Mesenchymal stem cell (in vitro differentiated cells and primary cell): ENCODE data around the gene RFTN1.

ENCODE experiments used
- DNase-seq: peaks from one replicate; pipeline ENCODE4 v3.0.0-alpha.2; 2013
- H2AFZ ChIP-seq: one replicate; pipeline ENCODE4 v1.6.1; 2013; ENCODE audit warnings: low read depth, mild to moderate bottlenecking, control low read depth, inconsistent platforms, low read length, moderate library complexity
- H2AK5ac ChIP-seq: 2 replicates; pipeline ENCODE4 v1.6.1; 2013; ENCODE audit warnings: low read length, moderate library complexity, mild to moderate bottlenecking, inconsistent platforms; ENCODE audit not compliant: severe bottlenecking
- H2BK120ac ChIP-seq: one replicate; pipeline ENCODE4 v1.6.1; 2013; ENCODE audit warnings: low read depth, mild to moderate bottlenecking, inconsistent platforms, low read length, moderate library complexity
- H2BK12ac ChIP-seq, 2 experiments: one replicate each; pipeline ENCODE4 v1.6.1; 2013; ENCODE audit warnings: inconsistent platforms in 2 of 2, low read length in 2 of 2, mild to moderate bottlenecking in 2 of 2, moderate library complexity in 2 of 2, control low read depth in 1 of 2
- H2BK15ac ChIP-seq: one replicate; pipeline ENCODE4 v1.6.1; 2013; ENCODE audit warnings: mild to moderate bottlenecking, low read depth, inconsistent platforms; ENCODE audit not compliant: poor library complexity, severe bottlenecking
- H2BK5ac ChIP-seq: 2 replicates; pipeline ENCODE4 v1.6.1; 2013; ENCODE audit warnings: low read depth, mild to moderate bottlenecking, low read length, control low read depth, inconsistent platforms; ENCODE audit not compliant: poor library complexity, severe bottlenecking
- H3K14ac ChIP-seq, 2 experiments: one replicate each; pipeline ENCODE4 v1.6.1; 2013; ENCODE audit warnings: inconsistent platforms in 2 of 2, low read length in 2 of 2, control low read depth in 1 of 2, mild to moderate bottlenecking in 1 of 2, moderate library complexity in 1 of 2
- H3K18ac ChIP-seq, 2 experiments: one replicate each; pipeline ENCODE4 v1.6.1; 2013; ENCODE audit warnings: inconsistent platforms in 2 of 2, low read length in 2 of 2, control low read depth in 1 of 2, low read depth in 1 of 2, mild to moderate bottlenecking in 1 of 2
- H3K23ac ChIP-seq, 2 experiments: one replicate each; pipeline ENCODE4 v1.6.1; 2013; ENCODE audit warnings: inconsistent platforms in 2 of 2, low read length in 2 of 2, mild to moderate bottlenecking in 2 of 2, moderate library complexity in 2 of 2, control low read depth in 1 of 2
- H3K27ac ChIP-seq: 2 replicates; pipeline ENCODE4 v1.5.1; 2013; ENCODE audit warnings: mild to moderate bottlenecking, moderate library complexity, low read length, control low read depth, inconsistent platforms; ENCODE audit not compliant: poor library complexity, severe bottlenecking
- H3K27me3 ChIP-seq, 2 experiments: 2 replicates each; pipeline versions ENCODE4 v1.6.1 to v1.7.0; 2013; ENCODE audit warnings: low read length in 2 of 2, mild to moderate bottlenecking in 2 of 2, moderate library complexity in 2 of 2, control low read depth in 1 of 2, inconsistent platforms in 1 of 2; ENCODE audit not compliant: control insufficient read depth in 1 of 2, insufficient read depth in 1 of 2
- H3K36me3 ChIP-seq, 2 experiments: 2 replicates each; pipeline versions ENCODE4 v1.6.1 to v1.7.0; 2013; ENCODE audit warnings: low read length in 2 of 2, control low read depth in 1 of 2, inconsistent platforms in 1 of 2, low read depth in 1 of 2, mild to moderate bottlenecking in 1 of 2; ENCODE audit not compliant: insufficient read depth in 2 of 2, control insufficient read depth in 1 of 2
- H3K4ac ChIP-seq, 2 experiments: one replicate each; pipeline ENCODE4 v1.6.1; 2013; ENCODE audit warnings: inconsistent platforms in 2 of 2, low read length in 2 of 2, mild to moderate bottlenecking in 2 of 2, moderate library complexity in 2 of 2, control low read depth in 1 of 2, low read depth in 1 of 2
- H3K4me1 ChIP-seq: 2 replicates; pipeline ENCODE4 v1.6.1; 2013; ENCODE audit warnings: low read depth, low read length, control low read depth; ENCODE audit not compliant: control insufficient read depth, insufficient read depth
- H3K4me2 ChIP-seq: 2 replicates; pipeline ENCODE4 v1.6.1; 2013; ENCODE audit warnings: low read length, mild to moderate bottlenecking, inconsistent platforms; ENCODE audit not compliant: poor library complexity, severe bottlenecking
- H3K4me3 ChIP-seq, 2 experiments: 2 replicates each; pipeline versions ENCODE4 v1.5.1 to v1.7.0; 2013; ENCODE audit warnings: low read length in 2 of 2, mild to moderate bottlenecking in 2 of 2, control low read depth in 1 of 2, low read depth in 1 of 2; ENCODE audit not compliant: insufficient read depth in 1 of 2
- H3K79me1 ChIP-seq: replicated peaks from 2 replicates; pipeline ENCODE4 v1.6.1; 2013; ENCODE audit warnings: mild to moderate bottlenecking, control low read depth, low read length, inconsistent platforms; ENCODE audit not compliant: poor library complexity, severe bottlenecking
- H3K9ac ChIP-seq: 2 replicates; pipeline ENCODE4 v1.7.0; 2013; ENCODE audit warnings: mild to moderate bottlenecking, low read length, moderate library complexity
- H3K9me3 ChIP-seq: 2 replicates; pipeline ENCODE4 v1.7.0; 2013; ENCODE audit warnings: mild to moderate bottlenecking, low read length; ENCODE audit not compliant: control insufficient read depth
- H4K8ac ChIP-seq: one replicate; pipeline ENCODE4 v1.6.1; 2013; ENCODE audit warnings: inconsistent platforms, mild to moderate bottlenecking, low read length, moderate library complexity
- H4K91ac ChIP-seq: one replicate; pipeline ENCODE4 v1.6.1; 2013; ENCODE audit warnings: mild to moderate bottlenecking, low read length, inconsistent platforms
- WGBS: methylation state at CpG from one replicate; pipeline ENCODE4 v1.1.7; 2013; ENCODE audit warnings: mixed read lengths; 5-methylcytosine and 5-hydroxymethylcytosine counted together

The RFTN1 gene

GRCh38 chr3:16328124-16328523 is 185.4 kb downstream of the RFTN1 start:
- no peak overlapping the region for H2BK15ac ChIP-seq
- no peaks in the 10 kb centered on the region for H3K27me3 ChIP-seq
- H3K79me1 ChIP-seq: peaks cover 38% of the 10 kb centered on the region
- H3K23ac ChIP-seq: peak overlapping the region in 1 of 2 experiments; percentile 29
- H4K8ac ChIP-seq: no peak overlapping the region
- H3K4ac ChIP-seq: peak overlapping the region in 1 of 2 experiments; percentile 15
- H2AK5ac ChIP-seq: no peak overlapping the region
- H2BK120ac ChIP-seq: no peak overlapping the region
- H3K9ac ChIP-seq: no peak overlapping the region
- H3K18ac ChIP-seq: no peak overlapping the region
- no peaks in the 10 kb centered on the region for H3K4me1 ChIP-seq
- peaks cover 31 to 54% of the 10 kb centered on the region in 2 experiments for H3K36me3 ChIP-seq
- no peak overlapping the region for H3K14ac ChIP-seq
- no peak overlapping the region for H2BK5ac ChIP-seq
- H2BK12ac ChIP-seq: no peak overlapping the region
- no peak for DNase-seq
- H3K27ac ChIP-seq: no peak overlapping the region
- H3K4me3 ChIP-seq: no peak overlapping the region
- H4K91ac ChIP-seq: no peak overlapping the region
- WGBS: 96% methylated on average over 6 of the region's 6 CpGs
- H2AFZ ChIP-seq: no peak overlapping the region
- H3K4me2 ChIP-seq: no peak overlapping the region
- peaks cover 7% of the 10 kb centered on the region for H3K9me3 ChIP-seq

GRCh38 chr3:16326724-16327349 is 186.7 kb downstream of the RFTN1 start:
- Histone ChIP-seq H3K4ac (no peak overlapping the region), H2AFZ (no peak overlapping the region), H4K8ac (no peak overlapping the region), H4K91ac (no peak overlapping the region), H2BK5ac (no peak overlapping the region), H3K4me2 (no peak overlapping the region), H2BK15ac (no peak overlapping the region), H3K79me1 (peaks cover 45% of the 10 kb centered on the region), H3K18ac (no peak overlapping the region), H3K14ac (no peak overlapping the region), H2AK5ac (no peak overlapping the region), H2BK120ac (no peak overlapping the region), H3K27me3 (no peaks in the 10 kb centered on the region), H2BK12ac (no peak overlapping the region), H3K4me3 (no peak overlapping the region), H3K4me1 (peaks cover 7% of the 10 kb centered on the region), H3K9me3 (peaks cover 7% of the 10 kb centered on the region), H3K23ac (no peak overlapping the region), H3K9ac (no peak overlapping the region), H3K27ac (no peak overlapping the region), H3K36me3 (peaks cover 44 to 67% of the 10 kb centered on the region in 2 experiments)
- no peak for DNase-seq
- WGBS: 94% methylated on average over 15 of the region's 15 CpGs

- Histone ChIP-seq H2BK12ac (no peak overlapping the region), H3K9ac (no peak overlapping the region), H3K4me2 (no peak overlapping the region), H3K4me1 (peaks cover 7% of the 10 kb centered on the region), H2BK5ac (no peak overlapping the region), H3K14ac (no peak overlapping the region), H3K36me3 (peaks cover 52 to 68% of the 10 kb centered on the region in 2 experiments), H3K18ac (no peak overlapping the region), H2BK120ac (no peak overlapping the region), H2AFZ (no peak overlapping the region), H3K4ac (no peak overlapping the region), H2BK15ac (no peak overlapping the region), H4K8ac (no peak overlapping the region), H3K79me1 (peaks cover 43% of the 10 kb centered on the region), H3K4me3 (no peak overlapping the region), H4K91ac (no peak overlapping the region), H2AK5ac (no peak overlapping the region), H3K9me3 (no peaks in the 10 kb centered on the region), H3K27ac (no peak overlapping the region), H3K23ac (no peak overlapping the region), H3K27me3 (no peaks in the 10 kb centered on the region)
- no peak for DNase-seq
- 100% methylated on average over 4 of the region's 4 CpGs for WGBS
These were observed 187.6 kb downstream of the RFTN1 start for GRCh38 chr3:16325850-16326249.

GRCh38 chr3:16323737-16324136 is 189.8 kb downstream of the RFTN1 start:
- H2BK5ac ChIP-seq: no peak overlapping the region
- H3K4ac ChIP-seq: peak overlapping the region in 1 of 2 experiments; percentile 6
- H2BK120ac ChIP-seq: no peak overlapping the region
- no peak overlapping the region for H3K4me3 ChIP-seq
- H3K36me3 ChIP-seq: peaks cover 64 to 75% of the 10 kb centered on the region in 2 experiments
- 90% methylated on average over 2 of the region's 4 CpGs for WGBS
- no peak overlapping the region for H3K4me2 ChIP-seq
- no peak overlapping the region for H3K9ac ChIP-seq
- peak overlapping the region; percentile 19 for H4K8ac ChIP-seq
- no peak overlapping the region for H2BK15ac ChIP-seq
- no peak overlapping the region for H3K18ac ChIP-seq
- no peak overlapping the region for H3K23ac ChIP-seq
- H4K91ac ChIP-seq: peak overlapping the region; percentile 43
- H2BK12ac ChIP-seq: no peak overlapping the region
- no peak overlapping the region for H2AK5ac ChIP-seq
- peaks cover 7% of the 10 kb centered on the region for H3K4me1 ChIP-seq
- peaks cover 50% of the 10 kb centered on the region for H3K79me1 ChIP-seq
- no peaks in the 10 kb centered on the region for H3K9me3 ChIP-seq
- no peaks in the 10 kb centered on the region for H3K27me3 ChIP-seq
- DNase-seq: no peak
- H3K14ac ChIP-seq: no peak overlapping the region
- no peak overlapping the region for H2AFZ ChIP-seq
- no peak overlapping the region for H3K27ac ChIP-seq
